ENCODE results near the gene E2F4.

DNA sequence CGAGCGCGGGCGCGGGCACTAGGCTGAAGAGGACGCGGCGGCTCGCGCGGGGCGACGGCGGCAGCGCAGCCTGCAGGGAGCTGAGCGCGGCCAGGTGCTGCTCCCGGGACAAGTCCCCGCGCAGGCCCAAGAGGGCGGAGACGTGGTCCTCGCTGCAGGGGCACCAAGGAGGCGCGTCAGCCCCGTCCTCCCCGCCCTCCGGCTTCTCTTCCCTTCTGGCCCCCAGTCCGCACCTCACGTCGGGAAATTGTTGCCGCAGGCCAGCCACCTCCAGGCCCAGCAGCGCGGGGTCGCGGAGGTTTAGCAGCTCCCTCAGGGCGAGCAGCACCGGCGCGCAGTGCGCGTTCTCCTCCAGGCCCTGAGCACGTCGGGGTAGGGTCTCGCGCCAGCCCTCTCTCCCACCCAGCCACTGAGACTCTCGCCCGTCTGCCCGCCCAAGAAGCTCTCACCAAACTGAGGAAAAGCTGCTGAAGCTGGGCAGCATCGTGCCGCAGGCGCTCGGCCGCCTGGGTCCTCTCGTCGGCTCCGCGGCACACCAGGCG is 7.4 kb upstream of the E2F4 start:
- TF ChIP-seq, protein P1, sequence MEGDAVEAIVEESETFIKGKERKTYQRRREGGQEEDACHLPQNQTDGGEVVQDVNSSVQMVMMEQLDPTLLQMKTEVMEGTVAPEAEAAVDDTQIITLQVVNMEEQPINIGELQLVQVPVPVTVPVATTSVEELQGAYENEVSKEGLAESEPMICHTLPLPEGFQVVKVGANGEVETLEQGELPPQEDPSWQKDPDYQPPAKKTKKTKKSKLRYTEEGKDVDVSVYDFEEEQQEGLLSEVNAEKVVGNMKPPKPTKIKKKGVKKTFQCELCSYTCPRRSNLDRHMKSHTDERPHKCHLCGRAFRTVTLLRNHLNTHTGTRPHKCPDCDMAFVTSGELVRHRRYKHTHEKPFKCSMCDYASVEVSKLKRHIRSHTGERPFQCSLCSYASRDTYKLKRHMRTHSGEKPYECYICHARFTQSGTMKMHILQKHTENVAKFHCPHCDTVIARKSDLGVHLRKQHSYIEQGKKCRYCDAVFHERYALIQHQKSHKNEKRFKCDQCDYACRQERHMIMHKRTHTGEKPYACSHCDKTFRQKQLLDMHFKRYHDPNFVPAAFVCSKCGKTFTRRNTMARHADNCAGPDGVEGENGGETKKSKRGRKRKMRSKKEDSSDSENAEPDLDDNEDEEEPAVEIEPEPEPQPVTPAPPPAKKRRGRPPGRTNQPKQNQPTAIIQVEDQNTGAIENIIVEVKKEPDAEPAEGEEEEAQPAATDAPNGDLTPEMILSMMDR (IDR thresholded peaks at IDR 0.05 in 8 of 11, conservative IDR thresholded peaks at IDR 0.05 in 3 of 11) = no peak
- peak in 1 of 3 donors; percentile 4 for TF ChIP-seq POLR2A (IDR thresholded peaks at IDR 0.05)
- no peak for TF ChIP-seq POLR2AphosphoS5 (IDR thresholded peaks at IDR 0.05)

Data from spleen (tissue), 7 donors.